HEK293 (cell line): ENCODE data around the gene SLC7A9.
A peak's percentile ranks its signal among the peaks of the same experiment; 100 is the strongest.

Experiments used
- CTCF ChIA-PET: fragments of 350-600 bp; formaldehyde crosslinking; extraction: SDS; loops from one replicate; lab custom pipeline; 2021; ENCODE audit warnings: antibody characterized with exemption; lab: Yijun Ruan, JAX
- POLR2A ChIA-PET: fragments of 300-600 bp; formaldehyde crosslinking; extraction: SDS; loops from one replicate; lab custom pipeline; 2020; ENCODE audit warnings: antibody characterized with exemption, inconsistent platforms; lab: Yijun Ruan, JAX
- H3K27ac ChIP-seq: fragments of 200-500 bp; sonication (Bioruptor generic); 2 replicates; pipeline ENCODE4 v1.5.1; 2014; ENCODE audit warnings: low read depth, low read length, control low read depth, inconsistent platforms; ENCODE audit errors: extremely low read depth
- H3K36me3 ChIP-seq, 2 experiments: fragments of 200-500 bp in 1 of 2; sonication (Bioruptor generic) in 1 of 2; 1 replicate in 1 of 2; 2 replicates in 1 of 2; pipeline ENCODE4 v1.5.1; 2014 to 2017; ENCODE audit warnings: inconsistent platforms in 2 of 2, low read length in 2 of 2; ENCODE audit not compliant: control insufficient read depth in 2 of 2, insufficient read depth in 1 of 2
- H3K4me1 ChIP-seq: fragments of 200-500 bp; sonication (Bioruptor generic); 2 replicates; pipeline ENCODE4 v1.5.1; 2014; ENCODE audit warnings: mild to moderate bottlenecking, low read length, inconsistent platforms; ENCODE audit not compliant: control insufficient read depth, insufficient read depth
- H3K4me3 ChIP-seq: 2 replicates; pipeline ENCODE4 v1.5.1; 2011; ENCODE audit warnings: low read depth, mild to moderate bottlenecking, control low read depth, low read length, moderate library complexity
- H3K9me3 ChIP-seq: fragments of 200-500 bp; sonication (Bioruptor generic); 2 replicates; pipeline ENCODE4 v1.5.1; 2014; ENCODE audit warnings: low read depth, low read length, inconsistent platforms; ENCODE audit not compliant: control insufficient read depth, insufficient read depth
- GLIS2 ChIP-seq: fragments of 450-650 bp; formaldehyde crosslinking; IDR thresholded peaks from 2 replicates; pipeline ENCODE4 v1.5.1; 2016; ENCODE audit warnings: missing biosample characterization, missing genetic modification characterization
- HIC1 ChIP-seq: fragments of 450-650 bp; formaldehyde crosslinking; IDR thresholded peaks from 2 replicates; pipeline ENCODE4 v1.5.1; 2016; ENCODE audit warnings: missing biosample characterization, missing genetic modification characterization
- KLF9 ChIP-seq: fragments of 450-650 bp; formaldehyde crosslinking; IDR thresholded peaks from 2 replicates; pipeline ENCODE4 v1.5.1; 2016; ENCODE audit warnings: missing biosample characterization, missing genetic modification characterization, low read depth
- MZF1 ChIP-seq: fragments of 450-650 bp; formaldehyde crosslinking; IDR thresholded peaks from 2 replicates; pipeline ENCODE4 v1.5.1; 2017; ENCODE audit warnings: missing biosample characterization, missing genetic modification characterization, borderline replicate concordance
- SP2 ChIP-seq: fragments of 450-650 bp; formaldehyde crosslinking; IDR thresholded peaks from 2 replicates; pipeline ENCODE4 v1.5.1; 2016; ENCODE audit warnings: missing biosample characterization, missing genetic modification characterization
- ZFP3 ChIP-seq: fragments of 450-650 bp; formaldehyde crosslinking; IDR thresholded peaks from 2 replicates; pipeline ENCODE4 v1.5.1; 2016; ENCODE audit warnings: low read depth, missing biosample characterization, missing genetic modification characterization
- ZIC2 ChIP-seq: fragments of 450-650 bp; formaldehyde crosslinking; IDR thresholded peaks from 2 replicates; pipeline ENCODE4 v1.5.1; 2016; ENCODE audit warnings: missing biosample characterization, missing genetic modification characterization
- ZNF10 ChIP-seq: fragments of 450-650 bp; formaldehyde crosslinking; IDR thresholded peaks from 2 replicates; pipeline ENCODE4 v1.5.1; 2017; ENCODE audit warnings: missing biosample characterization, missing genetic modification characterization
- ZNF140 ChIP-seq: fragments of 450-650 bp; formaldehyde crosslinking; IDR thresholded peaks from 2 replicates; pipeline ENCODE4 v1.5.1; 2016; ENCODE audit warnings: missing biosample characterization, missing genetic modification characterization
- ZNF555 ChIP-seq: fragments of 450-650 bp; formaldehyde crosslinking; conservative IDR thresholded peaks from 2 replicates; pipeline ENCODE4 v1.5.1; 2017; ENCODE audit warnings: missing biosample characterization, mild to moderate bottlenecking, missing genetic modification characterization, inconsistent platforms
- ZNF626 ChIP-seq: fragments of 450-650 bp; sonication (Bioruptor Pico); formaldehyde crosslinking; IDR thresholded peaks from 2 replicates; pipeline ENCODE4 v1.5.1; 2018; ENCODE audit warnings: missing biosample characterization, missing genetic modification characterization, inconsistent platforms
- ZNF843 ChIP-seq: fragments of 450-650 bp; formaldehyde crosslinking; IDR thresholded peaks from 2 replicates; pipeline ENCODE4 v1.5.1; 2016; ENCODE audit warnings: missing biosample characterization, missing genetic modification characterization
- TF ChIP-seq, protein P1 (sequence below): fragments of 450-650 bp; formaldehyde crosslinking; conservative IDR thresholded peaks from 2 replicates; pipeline ENCODE4 v1.5.1; 2016; ENCODE audit warnings: low read depth, missing biosample characterization, missing genetic modification characterization
- TF ChIP-seq, protein P2 (sequence below): fragments of 450-650 bp; formaldehyde crosslinking; IDR thresholded peaks from 2 replicates; pipeline ENCODE4 v1.5.1; 2016; ENCODE audit warnings: missing biosample characterization, missing genetic modification characterization

The SLC7A9 gene

GRCh38 chr19:32876919-32877285, 7.3 kb upstream of the SLC7A9 start (continued):
- TF ChIP-seq ZIC2 (tag by site-specific recombination) (peak; percentile 99), HIC1 (tag by site-specific recombination) (peak; percentile 85), ZNF626 (no peak), SP2 (tag by site-specific recombination) (no peak), ZNF140 (tag by site-specific recombination) (no peak), ZFP3 (tag by site-specific recombination) (no peak), ZNF10 (tag by site-specific recombination) (peak; percentile 20; the same call in 1 of the 2 replicates), GLIS2 (tag by site-specific recombination) (peak; percentile 35; the same call in 1 of the 2 replicates), ZNF843 (tag by site-specific recombination) (peak; percentile 69; the same call in 1 of the 2 replicates), MZF1 (tag by site-specific recombination) (no peak)
- TF ChIP-seq, protein P1, sequence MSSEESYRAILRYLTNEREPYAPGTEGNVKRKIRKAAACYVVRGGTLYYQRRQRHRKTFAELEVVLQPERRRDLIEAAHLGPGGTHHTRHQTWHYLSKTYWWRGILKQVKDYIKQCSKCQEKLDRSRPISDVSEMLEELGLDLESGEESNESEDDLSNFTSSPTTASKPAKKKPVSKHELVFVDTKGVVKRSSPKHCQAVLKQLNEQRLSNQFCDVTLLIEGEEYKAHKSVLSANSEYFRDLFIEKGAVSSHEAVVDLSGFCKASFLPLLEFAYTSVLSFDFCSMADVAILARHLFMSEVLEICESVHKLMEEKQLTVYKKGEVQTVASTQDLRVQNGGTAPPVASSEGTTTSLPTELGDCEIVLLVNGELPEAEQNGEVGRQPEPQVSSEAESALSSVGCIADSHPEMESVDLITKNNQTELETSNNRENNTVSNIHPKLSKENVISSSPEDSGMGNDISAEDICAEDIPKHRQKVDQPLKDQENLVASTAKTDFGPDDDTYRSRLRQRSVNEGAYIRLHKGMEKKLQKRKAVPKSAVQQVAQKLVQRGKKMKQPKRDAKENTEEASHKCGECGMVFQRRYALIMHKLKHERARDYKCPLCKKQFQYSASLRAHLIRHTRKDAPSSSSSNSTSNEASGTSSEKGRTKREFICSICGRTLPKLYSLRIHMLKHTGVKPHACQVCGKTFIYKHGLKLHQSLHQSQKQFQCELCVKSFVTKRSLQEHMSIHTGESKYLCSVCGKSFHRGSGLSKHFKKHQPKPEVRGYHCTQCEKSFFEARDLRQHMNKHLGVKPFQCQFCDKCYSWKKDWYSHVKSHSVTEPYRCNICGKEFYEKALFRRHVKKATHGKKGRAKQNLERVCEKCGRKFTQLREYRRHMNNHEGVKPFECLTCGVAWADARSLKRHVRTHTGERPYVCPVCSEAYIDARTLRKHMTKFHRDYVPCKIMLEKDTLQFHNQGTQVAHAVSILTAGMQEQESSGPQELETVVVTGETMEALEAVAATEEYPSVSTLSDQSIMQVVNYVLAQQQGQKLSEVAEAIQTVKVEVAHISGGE: no peak
- TF ChIP-seq, protein P2, sequence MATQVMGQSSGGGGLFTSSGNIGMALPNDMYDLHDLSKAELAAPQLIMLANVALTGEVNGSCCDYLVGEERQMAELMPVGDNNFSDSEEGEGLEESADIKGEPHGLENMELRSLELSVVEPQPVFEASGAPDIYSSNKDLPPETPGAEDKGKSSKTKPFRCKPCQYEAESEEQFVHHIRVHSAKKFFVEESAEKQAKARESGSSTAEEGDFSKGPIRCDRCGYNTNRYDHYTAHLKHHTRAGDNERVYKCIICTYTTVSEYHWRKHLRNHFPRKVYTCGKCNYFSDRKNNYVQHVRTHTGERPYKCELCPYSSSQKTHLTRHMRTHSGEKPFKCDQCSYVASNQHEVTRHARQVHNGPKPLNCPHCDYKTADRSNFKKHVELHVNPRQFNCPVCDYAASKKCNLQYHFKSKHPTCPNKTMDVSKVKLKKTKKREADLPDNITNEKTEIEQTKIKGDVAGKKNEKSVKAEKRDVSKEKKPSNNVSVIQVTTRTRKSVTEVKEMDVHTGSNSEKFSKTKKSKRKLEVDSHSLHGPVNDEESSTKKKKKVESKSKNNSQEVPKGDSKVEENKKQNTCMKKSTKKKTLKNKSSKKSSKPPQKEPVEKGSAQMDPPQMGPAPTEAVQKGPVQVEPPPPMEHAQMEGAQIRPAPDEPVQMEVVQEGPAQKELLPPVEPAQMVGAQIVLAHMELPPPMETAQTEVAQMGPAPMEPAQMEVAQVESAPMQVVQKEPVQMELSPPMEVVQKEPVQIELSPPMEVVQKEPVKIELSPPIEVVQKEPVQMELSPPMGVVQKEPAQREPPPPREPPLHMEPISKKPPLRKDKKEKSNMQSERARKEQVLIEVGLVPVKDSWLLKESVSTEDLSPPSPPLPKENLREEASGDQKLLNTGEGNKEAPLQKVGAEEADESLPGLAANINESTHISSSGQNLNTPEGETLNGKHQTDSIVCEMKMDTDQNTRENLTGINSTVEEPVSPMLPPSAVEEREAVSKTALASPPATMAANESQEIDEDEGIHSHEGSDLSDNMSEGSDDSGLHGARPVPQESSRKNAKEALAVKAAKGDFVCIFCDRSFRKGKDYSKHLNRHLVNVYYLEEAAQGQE (tag by site-specific recombination): no peak

DNA sequence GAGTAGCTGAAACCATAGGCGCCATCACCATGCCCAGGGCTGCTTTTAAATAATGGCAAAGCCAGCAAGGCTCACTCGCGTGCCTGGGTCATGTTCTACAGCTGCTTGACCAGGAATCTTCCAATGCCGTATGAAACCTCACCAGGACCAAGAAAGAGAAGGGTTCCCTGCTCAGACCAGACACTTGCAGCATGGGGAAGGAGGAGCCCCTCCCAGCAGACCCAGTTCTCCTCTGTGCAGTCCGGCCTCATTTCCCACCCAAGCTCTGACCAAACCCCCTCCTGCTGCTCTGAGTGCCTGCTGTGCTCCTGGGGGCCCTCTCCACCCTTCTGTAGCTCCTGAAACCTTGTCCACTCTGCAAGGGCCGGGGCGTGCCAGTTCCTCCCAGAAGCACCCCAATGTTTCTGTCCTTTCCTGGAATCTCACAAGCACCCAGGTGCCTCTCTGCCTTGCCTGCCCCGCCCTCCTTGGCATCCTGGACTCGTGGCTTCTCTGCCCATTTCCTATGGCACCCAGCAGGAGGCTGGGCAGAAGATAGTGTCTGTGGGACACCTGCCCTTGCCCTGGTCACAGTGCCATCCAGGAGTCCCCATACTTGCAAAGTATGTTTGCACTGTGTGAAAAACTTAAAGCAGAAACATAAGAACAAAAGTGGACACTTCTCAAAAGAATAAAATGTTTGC, 6.8 kb upstream of the SLC7A9 start:
- CTCF ChIA-PET: no interaction called here
- no peak overlapping the region for H3K27ac ChIP-seq
- TF ChIP-seq KLF9: 0 out of 2 replicates have a peak, but pooled peaks have one; percentile 16
- no peak for TF ChIP-seq ZNF555
- TF ChIP-seq, all 188 proteins: peak for 1
- H3K36me3 ChIP-seq: peaks cover 2 to 15% of the 10 kb centered on the region in 2 experiments; a peak in 2 of 3 replicates
- peaks cover 2% of the 10 kb centered on the region for H3K4me1 ChIP-seq
- H3K9me3 ChIP-seq: no peaks in the 10 kb centered on the region
- no peak overlapping the region for H3K4me3 ChIP-seq
- POLR2A ChIA-PET: interaction anchor here (0.5 to 0.6 kb wide), 2 partner anchors 198 to 465 kb away, joined by 3 read pairs; no protein-coding TSS in a partner anchor
